Common myeloid progenitor, CD34-positive (primary cell): ENCODE results near the gene ATG4C. TPM values are rescaled to one million over a fixed set of nuclear protein-coding genes. Genes with fewer than 3 reads are reported as not detected.
A peak's percentile ranks its signal among the peaks of the same experiment; 100 is the strongest.
"Not testable (repeated sequence)": the region's sequence is repeated elsewhere in the genome, so short reads cannot be mapped to it uniquely, and the experiment has no call there.

ENCODE experiments used
- CTCF ChIA-PET: fragments of 350-600 bp; sonication (Branson Sonifier 250); formaldehyde crosslinking; loops from one replicate; lab custom pipeline; 2021; ENCODE audit warnings: antibody characterized with exemption; lab: Charles Lee
- POLR2A ChIA-PET: fragments of 350-600 bp; sonication (Branson Sonifier 250); formaldehyde crosslinking; loops from one replicate; lab custom pipeline; 2021; ENCODE audit warnings: antibody characterized with exemption; lab: Charles Lee
- DNase-seq, 3 donors: peaks; one replicate each; pipeline versions ENCODE4 v3.0.0 to v3.0.0-alpha.2; 2013
- H3K27ac ChIP-seq, 2 experiments: 1 replicate in 1 of 2; 2 replicates in 1 of 2; pipeline ENCODE4 v1.7.0; 2013; ENCODE audit warnings: inconsistent platforms in 2 of 2, low read length in 2 of 2, mild to moderate bottlenecking in 2 of 2, low read depth in 1 of 2, moderate library complexity in 1 of 2; ENCODE audit not compliant: severe bottlenecking in 2 of 2, insufficient read depth in 1 of 2, poor library complexity in 1 of 2
- H3K27me3 ChIP-seq, 5 experiments: replicated peaks in 2 of 5; 1 replicate in 3 of 5; 2 replicates in 2 of 5; pipeline versions ENCODE4 v1.6.1 to v1.7.0; 2013; ENCODE audit warnings: low read length in 4 of 5, mild to moderate bottlenecking in 2 of 5, moderate library complexity in 2 of 5, inconsistent platforms in 1 of 5; ENCODE audit not compliant: insufficient read depth in 5 of 5, control insufficient read depth in 4 of 5
- H3K36me3 ChIP-seq, 4 experiments: 1 replicate in 2 of 4; 2 replicates in 2 of 4; pipeline versions ENCODE4 v1.6.1 to v1.7.0; 2013; ENCODE audit warnings: low read length in 3 of 4, control low read depth in 1 of 4, mild to moderate bottlenecking in 1 of 4; ENCODE audit not compliant: control insufficient read depth in 4 of 4, insufficient read depth in 4 of 4
- H3K4me1 ChIP-seq, 4 experiments: 1 replicate in 3 of 4; 2 replicates in 1 of 4; pipeline versions ENCODE4 v1.6.1 to v1.7.1; 2013; ENCODE audit warnings: low read length in 3 of 4, mild to moderate bottlenecking in 3 of 4, control low read depth in 1 of 4, inconsistent platforms in 1 of 4, moderate library complexity in 1 of 4; ENCODE audit not compliant: control insufficient read depth in 4 of 4, insufficient read depth in 4 of 4; ENCODE audit errors: control extremely low read depth in 1 of 4
- H3K4me3 ChIP-seq, 7 experiments: 1 replicate in 4 of 7; 2 replicates in 3 of 7; pipeline versions ENCODE4 v1.5.1 to v1.7.0; 2013; ENCODE audit warnings: mild to moderate bottlenecking in 7 of 7, low read length in 6 of 7, moderate library complexity in 6 of 7, inconsistent platforms in 2 of 7, low read depth in 2 of 7, control low read depth in 1 of 7; ENCODE audit not compliant: insufficient read depth in 4 of 7, control insufficient read depth in 1 of 7; ENCODE audit errors: extremely low read depth in 1 of 7
- H3K9me3 ChIP-seq, 5 experiments: 1 replicate in 4 of 5; 2 replicates in 1 of 5; pipeline versions ENCODE4 v1.6.1 to v1.7.1; 2013; ENCODE audit warnings: low read length in 4 of 5, mild to moderate bottlenecking in 2 of 5, inconsistent platforms in 1 of 5, low read depth in 1 of 5, moderate library complexity in 1 of 5; ENCODE audit not compliant: control insufficient read depth in 4 of 5, insufficient read depth in 2 of 5; ENCODE audit errors: control extremely low read depth in 1 of 5
- WGBS: methylation state at CpG from one replicate; pipeline ENCODE4 v1.1.5; 2013; ENCODE audit not compliant: insufficient coverage; 5-methylcytosine and 5-hydroxymethylcytosine counted together
- polyA plus RNA-seq: library from polyadenylated mRNA; unstranded; fragments of 120-200 nt; gene quantifications from one replicate; pipeline ENCODE4 v1.2.1, GENCODE V29; 2013

Gene ATG4C
- 18.3 TPM for polyA plus RNA-seq

GRCh38 chr1:62783736-62784508 is at the start of gene ATG4C:
ATG4C (plus strand) TSS chr1:62784132; CDS start chr1:62803787, 19,655 bp downstream.
- peaks cover 3 to 22% (median 13%) of the 10 kb centered on the region in 4 experiments for H3K4me1 ChIP-seq
- CTCF ChIA-PET, result no interaction called here
- no peaks in the 10 kb centered on the region for H3K36me3 ChIP-seq
- WGBS, result 0% methylated on average over 37 of the region's 38 CpGs
- peak within 1 kb of the TSS; percentile 79 to 99 (median 96) for H3K4me3 ChIP-seq
- no peaks in the 10 kb centered on the region for H3K27me3 ChIP-seq
- peak; percentile 97 to 99 (median 97) for DNase-seq
- POLR2A ChIA-PET, result interaction anchor here (0.5 to 1.4 kb wide), 2 partner anchors 12 to 33 kb away, joined by 3 read pairs; no protein-coding TSS in a partner anchor
- H3K27ac ChIP-seq, result peak within 1 kb of the TSS; percentile 90 to 97
- H3K9me3 ChIP-seq, result no peaks in the 10 kb centered on the region

GRCh38 chr1:62735491-62736171 is 48.3 kb upstream of the ATG4C start:
- Histone ChIP-seq H3K9me3 (no peaks in the 10 kb centered on the region), H3K36me3 (no peaks in the 10 kb centered on the region), H3K4me1 (no peaks in the 10 kb centered on the region), H3K27ac (no peak overlapping the region), H3K27me3 (no peaks in the 10 kb centered on the region), H3K4me3 (no peak overlapping the region)
- ChIA-PET CTCF (interaction anchor here (1.3 kb wide), 1 partner anchor 10 kb away, joined by 6 read pairs; no protein-coding TSS in a partner anchor), POLR2A (no interaction called here)
- DNase-seq, result no peak
- WGBS, result no CpG with 5 or more reads among the region's 3 CpGs

- H3K4me1 ChIP-seq, H3K9me3 ChIP-seq, POLR2A ChIA-PET, H3K36me3 ChIP-seq, H3K27me3 ChIP-seq, CTCF ChIA-PET, H3K4me3 ChIP-seq, H3K27ac ChIP-seq, DNase-seq: not testable (repeated sequence)
- 100% methylated on average over 1 of the region's 3 CpGs for WGBS
Measured at GRCh38 chr1:62740701-62741100, 43.2 kb upstream of the ATG4C start.

GRCh38 chr1:62744611-62745577 is 39.0 kb upstream of the ATG4C start:
- CTCF ChIA-PET, result interaction anchor here (0.6 to 4.4 kb wide), 10 partner anchors 9 to 569 kb away, joined by 3 to 84 read pairs (median 6); no protein-coding TSS in a partner anchor

GRCh38 chr1:62746086-62746808 is 37.7 kb upstream of the ATG4C start:
- Histone ChIP-seq H3K27me3 (no peaks in the 10 kb centered on the region), H3K9me3 (peaks cover 0 to 2% (median 0%) of the 10 kb centered on the region in 5 experiments), H3K4me1 (peaks cover 0 to 1% (median 0%) of the 10 kb centered on the region in 4 experiments), H3K36me3 (no peaks in the 10 kb centered on the region), H3K4me3 (peak overlapping the region in 3 of 7 experiments; percentile 29 to 66 (median 40)), H3K27ac (no peak overlapping the region)
- CTCF ChIA-PET, result interaction anchor here (0.6 to 4.4 kb wide), 20 partner anchors 10 to 571 kb away, joined by 3 to 84 read pairs (median 3); no protein-coding TSS in a partner anchor
- POLR2A ChIA-PET, result no interaction called here
- peak; percentile 53 to 74 (median 69) for DNase-seq
- 84% methylated on average over 8 of the region's 12 CpGs for WGBS

More at GRCh38 chr1:62744611-62745577, 39.0 kb upstream of the ATG4C start:
- no peak overlapping the region for H3K4me3 ChIP-seq
- DNase-seq, result no peak
- peaks cover 0 to 1% (median 0%) of the 10 kb centered on the region in 4 experiments for H3K4me1 ChIP-seq
- no peaks in the 10 kb centered on the region for H3K27me3 ChIP-seq
- H3K36me3 ChIP-seq, result no peaks in the 10 kb centered on the region
- POLR2A ChIA-PET, result no interaction called here
- peaks cover 0 to 1% (median 0%) of the 10 kb centered on the region in 5 experiments for H3K9me3 ChIP-seq
- WGBS, result 95% methylated on average over 2 of the region's 3 CpGs
- H3K27ac ChIP-seq, result no peak overlapping the region

- H3K4me1 ChIP-seq, result peaks cover 0 to 1% (median 0%) of the 10 kb centered on the region in 4 experiments
- POLR2A ChIA-PET, result no interaction called here
- H3K27ac ChIP-seq, result no peak overlapping the region
- WGBS, result no CpG with 5 or more reads among the region's 3 CpGs
- no peak for DNase-seq
- H3K4me3 ChIP-seq, result no peak overlapping the region
- no peaks in the 10 kb centered on the region for H3K27me3 ChIP-seq
- CTCF ChIA-PET, result interaction anchor here (0.6 to 4.4 kb wide), 18 partner anchors 9 to 571 kb away, joined by 3 to 84 read pairs (median 4); no protein-coding TSS in a partner anchor
- H3K36me3 ChIP-seq, result no peaks in the 10 kb centered on the region
- peaks cover 0 to 2% (median 0%) of the 10 kb centered on the region in 5 experiments for H3K9me3 ChIP-seq
Measured at GRCh38 chr1:62746809-62747138, 37.2 kb upstream of the ATG4C start.
